Adrenal gland (tissue), 5 donors: ENCODE data around the gene PGBD5.

Experiments used
- CTCF ChIP-seq, 6 experiments: fragments of 450-650 bp in 4 of 6; fragments of 200-600 bp in 2 of 6; sonication (generic) in 1 of 6; IDR thresholded peaks; 1 replicate in 5 of 6; 2 replicates in 1 of 6; pipeline versions ENCODE4 v1.5.1 to v1.8.0; 2016 to 2021; ENCODE audit warnings: antibody characterized with exemption in 6 of 6, mild to moderate bottlenecking in 2 of 6, moderate library complexity in 1 of 6
- POLR2A ChIP-seq, 2 donors: fragments of 450-650 bp; IDR thresholded peaks; one replicate each; pipeline ENCODE4 v1.6.1; 2017; ENCODE audit warnings: antibody characterized with exemption in 2 of 2, mild to moderate bottlenecking in 2 of 2, moderate library complexity in 1 of 2
- donor health status: DM: no; HTN: no; CAD: no.

DNA sequence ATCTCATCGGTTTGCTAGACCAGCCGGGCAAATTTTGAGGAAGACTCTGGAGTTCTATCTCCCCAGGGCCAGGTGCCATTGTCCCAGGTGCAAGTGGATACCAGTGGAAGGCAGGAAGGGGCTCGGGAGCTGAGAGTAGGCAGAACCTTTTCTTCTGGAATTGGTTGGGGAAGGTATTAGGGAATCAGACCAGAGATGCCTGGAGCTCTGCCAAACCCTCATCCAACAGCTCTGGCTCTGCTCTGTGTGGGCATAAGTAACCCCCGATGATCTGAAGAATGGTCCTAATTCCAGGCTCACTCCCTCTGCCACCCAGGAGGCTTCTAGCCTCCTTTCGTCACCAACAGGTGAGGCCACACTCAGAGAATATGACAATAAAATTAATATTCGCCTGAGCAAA lies 69.9 kb downstream of the PGBD5 start:
- TF ChIP-seq CTCF (IDR thresholded peaks at IDR 0.05): no peak
- TF ChIP-seq POLR2A (IDR thresholded peaks at IDR 0.05): no peak
